ENCODE data around the gene ALS2CL. TPM values are rescaled to one million over a fixed set of nuclear protein-coding genes. Genes with fewer than 3 reads are reported as not detected.

The ALS2CL gene
- total RNA-seq, 2 experiments from 2014 or later = 4.0 to 4.3 TPM

- Mint-ChIP-seq H3K27me3 (no peaks in the 10 kb centered on the region), H3K36me3 (no peaks in the 10 kb centered on the region), H3K4me1 (ENCODE audit: low read depth) (peaks cover 14% of the 10 kb centered on the region), H3K9me3 (no peaks in the 10 kb centered on the region), H3K4me3 (no peak overlapping the region), H3K27ac (no peak overlapping the region)
- no peak for DNase-seq
- CTCF ChIA-PET = interaction anchor here (1.6 to 9.5 kb wide), 3 partner anchors 129 to 137 kb away, joined by 4 to 250 read pairs (median 11); no protein-coding TSS in a partner anchor
- intact Hi-C loops (cut with micrococcal nuclease) = no loop called here
- POLR2A ChIA-PET = no interaction called here
Observed at GRCh38 chr3:46626039-46626438, 67.4 kb downstream of the ALS2CL start.

- no peak for DNase-seq
- ChIA-PET CTCF (interaction anchor here (0.7 to 1.7 kb wide), 3 partner anchors 128 to 411 kb away, joined by 3 to 11 read pairs (median 4); no protein-coding TSS in a partner anchor), POLR2A (no interaction called here)
- Mint-ChIP-seq H3K36me3 (no peaks in the 10 kb centered on the region), H3K4me1 (ENCODE audit: low read depth) (peaks cover 8% of the 10 kb centered on the region), H3K27me3 (peaks cover 3% of the 10 kb centered on the region), H3K27ac (no peak overlapping the region), H3K4me3 (no peak overlapping the region), H3K9me3 (no peaks in the 10 kb centered on the region)
- intact Hi-C loops (cut with micrococcal nuclease) = no loop called here
Observed at GRCh38 chr3:46624975-46625490, 68.4 kb downstream of the ALS2CL start.

GRCh38 chr3:46624533-46624932 lies 68.9 kb downstream of the ALS2CL start:
- Mint-ChIP-seq H3K27me3 (peaks cover 4% of the 10 kb centered on the region), H3K4me3 (no peak overlapping the region), H3K4me1 (ENCODE audit: low read depth) (peaks cover 4% of the 10 kb centered on the region), H3K27ac (no peak overlapping the region), H3K36me3 (no peaks in the 10 kb centered on the region), H3K9me3 (no peaks in the 10 kb centered on the region)
- intact Hi-C loops (cut with micrococcal nuclease) = no loop called here
- no peak for DNase-seq
- POLR2A ChIA-PET = no interaction called here
- CTCF ChIA-PET = interaction anchor here (1.6 to 1.7 kb wide), 2 partner anchors 128 to 136 kb away, joined by 4 to 11 read pairs; no protein-coding TSS in a partner anchor

GRCh38 chr3:46619845-46620778 lies 73.4 kb downstream of the ALS2CL start:
- no peak overlapping the region for H3K4me3 Mint-ChIP-seq
- ChIA-PET POLR2A (no interaction called here), CTCF (interaction anchor here (1.2 to 2.1 kb wide), 3 partner anchors 9 to 132 kb away, joined by 3 to 8 read pairs (median 6); no protein-coding TSS in a partner anchor)
- no peak overlapping the region for H3K27ac Mint-ChIP-seq
- no peaks in the 10 kb centered on the region for H3K9me3 Mint-ChIP-seq
- no peak for DNase-seq
- no peaks in the 10 kb centered on the region for H3K36me3 Mint-ChIP-seq
- H3K4me1 Mint-ChIP-seq (ENCODE audit: low read depth) = no peaks in the 10 kb centered on the region
- H3K27me3 Mint-ChIP-seq = peaks cover 11% of the 10 kb centered on the region
- intact Hi-C loops (cut with micrococcal nuclease) = no loop called here

Other genes starting within 250 kb of the ALS2CL start
- not detected for gene LTF, start 228.8 kb downstream of the ALS2CL start, total RNA-seq
- gene RTP3, start 195.7 kb downstream of the ALS2CL start, total RNA-seq = not detected
- gene LRRC2, start 127.4 kb downstream of the ALS2CL start, total RNA-seq = not detected
- not detected for gene FAM240A, start 81.2 kb downstream of the ALS2CL start, total RNA-seq
- 1 to 10 TPM in 1 of 2 experiments, under 1 TPM in 1; 0.93 to 1.3 TPM for gene TMIE, start 7.7 kb upstream of the ALS2CL start, total RNA-seq
- not detected for gene PRSS50, start 24.2 kb upstream of the ALS2CL start, total RNA-seq
- gene MYL3, start 169.8 kb upstream of the ALS2CL start, total RNA-seq = not detected
- gene PTH1R, start 184.0 kb upstream of the ALS2CL start, total RNA-seq = not detected